GM18505 (cell line): Measurements from ENCODE around the gene FRMD4A.

Source experiments
- ATAC-seq: cut with Tn5 transposase; IDR thresholded peaks from one replicate; pipeline ENCODE4 v1.9.1; 2021; ENCODE audit not compliant: unreplicated experiment
- POLR2A ChIP-seq: IDR thresholded peaks from 4 replicates; pipeline ENCODE4 v1.6.1; 2011; ENCODE audit warnings: borderline replicate concordance; ENCODE audit not compliant: insufficient read depth, insufficient read length; ENCODE audit errors: extremely low read depth

The FRMD4A gene

GRCh38 chr10:13704964-13705363 lies 625.8 kb downstream of the FRMD4A start:
- no peak for TF ChIP-seq POLR2A
- ATAC-seq = no peak

GRCh38 chr10:13703997-13704536 lies 626.7 kb downstream of the FRMD4A start:
- TF ChIP-seq POLR2A = no peak
- no peak for ATAC-seq

- TF ChIP-seq POLR2A = no peak
- ATAC-seq = no peak
These were observed 627.5 kb downstream of the FRMD4A start for GRCh38 chr10:13703101-13703818.

GRCh38 chr10:13701157-13701919 lies 629.4 kb downstream of the FRMD4A start:
- ATAC-seq = no peak
- no peak for TF ChIP-seq POLR2A

DNA sequence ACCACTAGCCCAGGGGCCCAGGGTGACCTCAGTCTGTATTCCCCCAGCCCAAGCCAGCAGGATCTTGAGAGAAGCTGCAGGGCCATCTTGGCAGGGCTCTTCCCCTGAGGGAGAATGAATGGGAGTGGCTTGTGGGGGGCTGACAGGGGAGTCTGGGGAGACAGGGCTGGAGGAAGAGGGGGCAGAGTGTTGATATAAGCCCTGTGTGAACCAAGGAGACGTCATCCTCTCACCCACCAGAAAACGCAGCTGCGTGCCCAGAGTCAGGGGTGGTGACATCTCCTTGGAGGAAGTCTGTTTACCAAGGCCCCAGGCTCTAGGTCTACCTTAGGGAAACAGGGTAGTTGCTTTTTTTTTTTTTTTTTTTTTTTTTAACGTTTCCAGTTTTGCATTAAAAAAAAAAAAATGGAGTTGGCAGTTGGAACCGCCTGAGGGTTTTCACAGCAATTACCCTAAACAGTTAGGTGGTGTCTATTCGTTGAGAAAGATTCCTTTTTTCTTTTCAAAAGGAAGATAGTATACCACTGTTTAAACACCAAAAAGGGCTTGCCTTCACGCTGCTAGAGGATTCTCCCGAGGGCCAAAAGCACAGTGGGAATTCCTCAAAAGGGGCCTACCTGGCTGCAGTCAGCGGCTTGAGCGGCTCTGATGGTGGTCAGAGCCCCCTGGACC lies 630.1 kb downstream of the FRMD4A start:
- no peak for TF ChIP-seq POLR2A
- no peak for ATAC-seq

DNA sequence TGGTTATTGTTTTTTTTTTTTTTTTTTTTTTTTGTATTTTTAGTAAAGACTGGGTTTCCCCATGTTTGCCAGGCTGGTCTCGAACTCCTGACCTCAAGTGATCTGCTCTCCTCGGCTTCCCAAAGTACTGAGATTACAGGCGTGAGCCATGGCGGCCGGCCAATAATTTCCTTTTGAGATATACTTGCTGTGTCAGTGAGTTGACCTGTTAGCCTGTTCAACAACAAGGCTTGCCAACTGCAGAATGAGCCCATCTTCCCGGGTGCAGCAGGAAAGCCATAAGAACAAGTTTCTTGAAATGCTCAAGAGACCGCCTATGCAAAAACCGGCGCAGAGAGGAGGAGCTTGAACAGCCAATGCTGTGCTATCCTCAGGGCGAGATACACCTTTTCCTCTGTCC lies 631.5 kb downstream of the FRMD4A start:
- no peak for TF ChIP-seq POLR2A

DNA sequence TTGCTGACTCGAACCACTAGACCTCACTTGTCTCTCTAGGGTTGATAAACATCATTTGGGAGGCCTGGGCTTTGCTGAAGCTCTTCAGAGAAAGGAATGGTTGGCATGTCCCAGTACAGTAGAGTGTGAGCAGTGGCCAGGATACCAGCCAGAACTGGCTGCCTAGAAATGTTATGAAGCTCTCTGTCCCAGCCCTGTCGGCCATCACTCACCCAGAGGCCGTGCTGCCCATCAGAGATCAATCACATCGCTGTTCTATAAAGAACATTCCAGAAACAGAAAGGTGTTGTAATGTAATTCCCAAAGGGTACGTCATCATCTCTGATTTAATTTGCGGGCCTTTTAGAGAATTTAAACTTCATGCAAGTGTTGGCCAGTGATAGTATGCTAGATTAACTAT lies 632.5 kb downstream of the FRMD4A start:
- no peak for ATAC-seq
- TF ChIP-seq POLR2A = no peak

More for the DNA sequence above, 631.5 kb downstream of the FRMD4A start:
- no peak for ATAC-seq

- no peak for ATAC-seq
- TF ChIP-seq POLR2A = no peak
These were observed 634.7 kb downstream of the FRMD4A start for GRCh38 chr10:13696071-13696470.

- ATAC-seq = no peak
- no peak for TF ChIP-seq POLR2A
These were observed 635.1 kb downstream of the FRMD4A start for GRCh38 chr10:13695588-13695987.

- TF ChIP-seq POLR2A = no peak
- no peak for ATAC-seq
These were observed 636.7 kb downstream of the FRMD4A start for GRCh38 chr10:13693783-13694700.

DNA sequence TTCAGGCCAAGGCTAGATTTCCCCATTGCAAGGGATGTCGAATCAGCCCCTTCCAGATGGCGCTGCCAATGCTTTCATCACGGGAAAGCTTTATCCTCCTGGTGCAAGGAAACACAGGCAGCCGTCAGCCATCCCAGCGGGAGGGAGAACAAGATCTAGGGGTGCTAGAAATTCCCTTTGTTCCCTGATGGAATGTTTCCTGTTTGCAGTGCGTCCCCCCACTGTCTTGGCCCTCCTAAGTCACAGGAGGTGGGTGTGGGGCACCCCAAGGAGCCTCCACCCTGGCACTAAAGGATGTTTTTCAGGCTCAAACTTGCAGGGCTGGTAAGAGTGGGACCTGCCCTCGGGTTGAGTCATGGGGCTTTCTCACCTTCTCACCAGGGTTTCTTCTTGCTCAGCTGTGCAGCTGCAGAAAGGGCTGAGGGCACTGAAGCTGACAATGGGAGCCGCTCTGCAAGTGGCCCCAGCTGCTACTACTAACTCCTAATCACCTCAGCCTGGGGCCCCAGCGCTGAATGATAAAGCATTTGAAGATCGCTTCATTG lies 640.4 kb downstream of the FRMD4A start:
- peak; percentile 76 for ATAC-seq
- TF ChIP-seq POLR2A = no peak

DNA sequence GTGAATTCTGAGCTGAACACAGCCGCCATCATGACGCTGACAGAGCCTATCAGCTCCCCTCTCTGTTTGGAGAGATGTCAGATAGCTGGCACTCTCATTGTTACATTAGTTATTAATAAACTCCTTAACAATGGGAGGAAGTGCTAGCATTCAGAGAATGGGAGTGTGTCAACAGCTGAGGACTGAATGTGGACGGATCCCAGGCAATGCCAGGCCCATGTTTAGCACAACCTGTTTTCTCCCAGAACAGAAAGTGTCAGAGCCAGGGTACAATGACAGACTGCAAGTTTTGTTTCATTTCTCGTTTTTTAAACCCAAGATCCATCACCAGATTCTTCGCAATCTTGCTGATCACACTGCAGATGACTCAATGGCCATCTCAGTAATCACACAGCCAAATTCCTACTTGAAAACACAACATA lies 644.4 kb downstream of the FRMD4A start:
- no peak for ATAC-seq
- no peak for TF ChIP-seq POLR2A
